Stimulated activated CD4-positive, alpha-beta T cell treated with anti-CD3 and anti-CD28 coated beads, Interleukin-4, amount 100 ng/mL, for 48 hours (primary cell): ENCODE measurements around the gene ACTA2.

Experiments
- DNase-seq, 2 donors: peaks; one replicate each; pipeline ENCODE4 v3.0.0-alpha.2; 2020; ENCODE audit warnings: low read depth in 2 of 2

Gene ACTA2

DNA sequence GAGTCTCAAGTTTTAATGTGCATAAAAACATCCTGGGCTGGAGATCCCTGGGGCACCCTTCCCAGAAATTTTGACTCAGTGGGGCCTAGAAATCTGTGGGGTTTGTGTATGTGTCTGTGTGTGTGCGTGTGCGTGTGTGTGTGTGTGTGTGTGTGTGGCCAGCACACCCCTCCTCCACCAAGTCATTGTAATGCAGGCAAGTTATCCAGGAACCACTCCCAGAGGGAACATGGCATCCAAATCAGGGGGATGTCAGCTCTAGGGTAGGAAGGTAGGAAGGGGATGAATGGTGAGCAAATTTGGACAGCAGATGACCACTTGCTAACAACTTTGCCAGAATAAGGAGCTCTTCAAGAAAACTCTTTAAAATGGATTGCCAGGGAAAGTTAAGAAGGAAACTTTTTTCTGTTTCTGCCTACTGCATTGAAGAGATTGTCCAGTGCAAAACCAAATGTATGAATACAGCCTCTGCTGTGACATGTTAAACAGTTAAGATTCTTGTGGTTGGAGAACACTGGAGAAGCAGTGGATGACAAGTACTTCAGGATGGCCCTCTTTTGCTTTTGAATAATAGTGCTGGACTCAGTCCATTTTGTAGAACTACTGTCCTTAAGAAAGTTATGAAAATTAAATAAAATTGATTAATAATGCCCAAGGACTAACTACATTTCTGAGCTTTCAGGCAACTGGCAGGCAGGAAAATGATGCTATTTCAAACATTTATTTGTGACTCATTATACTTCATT, 60.2 kb downstream of the ACTA2 start:
- no peak for DNase-seq

DNA sequence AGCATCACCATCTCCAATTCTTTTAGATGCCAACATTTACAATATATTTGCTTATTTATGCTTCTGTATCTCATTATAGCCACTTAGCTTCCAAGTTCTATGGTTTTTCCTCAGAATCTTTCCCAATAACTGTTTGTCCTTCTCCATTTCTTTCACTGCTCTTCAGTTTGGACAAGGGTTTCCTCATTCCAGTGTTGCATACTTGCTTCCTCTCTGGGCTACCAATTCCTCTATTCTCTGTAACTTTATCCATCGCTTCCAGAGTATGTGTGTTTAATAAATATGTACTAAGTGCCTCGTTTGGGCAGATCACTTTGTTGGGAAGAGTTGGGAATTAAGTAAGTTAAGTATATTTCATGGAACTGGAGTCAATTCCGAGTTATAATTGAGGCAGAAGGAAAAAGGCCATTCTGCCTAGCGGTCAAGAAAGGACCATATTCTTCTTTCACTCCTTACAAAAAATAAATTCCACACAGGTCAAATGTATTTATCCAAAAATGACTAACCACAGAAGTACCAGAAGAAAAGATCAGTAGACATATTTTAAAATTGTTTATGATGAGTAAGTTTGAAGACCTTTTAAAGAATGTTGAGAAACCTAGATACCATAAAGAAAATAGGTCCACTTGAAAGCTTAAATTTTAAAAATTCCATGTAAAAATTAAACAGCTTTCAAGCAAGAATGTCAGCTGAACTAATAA, 61.7 kb downstream of the ACTA2 start:
- no peak for DNase-seq

DNA sequence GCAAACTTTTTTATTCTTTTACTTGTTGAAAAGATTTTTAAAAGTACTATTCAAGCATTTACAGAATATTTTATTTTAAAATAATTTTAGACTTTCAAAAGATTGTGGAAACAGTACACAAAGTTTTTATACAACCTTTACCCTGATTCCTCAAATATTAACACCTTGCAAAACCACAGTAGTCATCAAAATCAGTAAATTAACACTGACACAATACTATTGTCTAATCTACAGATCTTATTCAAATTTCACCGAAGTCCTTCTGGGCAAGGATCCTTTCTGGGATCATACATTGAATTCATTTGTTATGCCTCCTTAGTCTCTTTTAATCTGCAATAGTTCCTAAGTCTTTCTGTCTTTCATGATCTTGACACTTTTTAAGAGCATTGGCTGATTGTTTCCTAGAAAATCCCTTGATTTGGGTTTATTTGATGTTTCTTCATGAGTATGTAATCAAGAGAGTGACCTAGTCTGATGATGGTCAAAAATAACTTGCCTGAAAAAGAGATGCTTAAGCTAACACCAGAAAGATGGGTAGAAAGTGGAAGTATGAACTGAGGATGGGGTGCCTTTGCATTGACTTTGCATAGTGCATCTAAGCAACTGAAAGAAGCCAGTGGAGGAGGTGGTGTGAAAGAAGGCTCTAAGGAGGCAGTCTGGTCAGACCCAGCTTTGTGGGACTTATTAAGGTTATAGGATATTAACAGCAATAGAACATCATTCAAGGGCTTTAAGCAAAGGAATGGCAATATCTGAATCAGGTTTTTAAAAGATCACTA, 62.8 kb downstream of the ACTA2 start:
- DNase-seq = no peak

DNA sequence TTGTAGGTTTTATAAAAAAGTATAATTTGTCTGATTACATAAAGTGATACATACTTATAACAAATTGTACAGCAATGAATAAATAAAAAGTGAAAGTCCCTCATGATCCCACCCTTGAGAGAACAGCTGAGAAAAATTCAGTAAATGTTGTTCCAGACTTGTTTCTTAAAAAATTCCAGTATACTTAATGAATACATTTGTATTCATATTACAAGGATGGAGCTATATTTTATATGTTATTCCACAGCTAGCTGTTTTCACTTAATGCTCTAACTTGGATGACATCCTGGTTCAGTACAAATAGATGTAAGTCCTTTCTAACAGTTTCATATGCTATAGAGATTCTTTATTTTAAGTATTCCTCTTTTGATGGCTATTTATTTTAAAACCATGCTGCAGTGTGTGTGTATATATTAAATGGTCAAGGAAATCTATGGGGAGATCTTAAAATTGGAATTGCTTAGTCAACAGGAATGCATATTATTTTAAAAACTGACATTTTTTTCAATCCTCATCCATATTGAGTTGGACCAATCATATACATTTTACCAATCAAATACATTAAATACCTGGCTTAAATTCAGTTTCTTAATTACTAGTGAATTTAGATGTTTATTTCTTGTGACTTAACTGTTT, 63.6 kb downstream of the ACTA2 start:
- DNase-seq = no peak

DNA sequence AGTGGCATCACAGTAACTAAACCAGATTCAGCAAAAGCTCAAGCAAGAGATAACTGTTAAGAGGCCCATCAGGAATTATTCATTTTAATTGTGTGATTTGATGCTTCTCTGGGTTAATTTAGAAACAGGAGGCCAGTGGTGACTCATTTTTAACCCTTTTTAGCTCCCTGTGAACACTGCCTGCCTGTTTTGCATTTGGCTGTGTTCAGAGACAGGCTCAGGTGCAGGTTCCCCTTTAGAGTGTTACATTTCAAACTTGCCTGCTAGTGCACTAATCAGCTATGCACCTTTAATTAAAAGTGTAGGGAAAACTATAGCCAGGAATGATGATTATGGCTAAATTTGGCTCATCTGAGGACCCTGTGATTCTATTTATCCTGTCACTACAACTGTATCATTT, 66.0 kb downstream of the ACTA2 start:
- DNase-seq = no peak
